NCI-H2107 treated with DMSO at 0.1 percent for 48 hours (cell line): ENCODE results near the gene KIZ.

Experiments used
- DNase-seq: peaks from one replicate; lab custom pipeline; 2025; ENCODE audit not compliant: unreplicated experiment; lab: John Stamatoyannopoulos, UW

KIZ gene

GRCh38 chr20:21173485-21173884 lies 47.6 kb downstream of the KIZ start:
- no peak for DNase-seq

GRCh38 chr20:21174516-21175239 lies 48.8 kb downstream of the KIZ start:
- no peak for DNase-seq

- DNase-seq, result no peak
These were observed 49.6 kb downstream of the KIZ start for GRCh38 chr20:21175433-21175832.

- no peak for DNase-seq
These were observed 51.9 kb downstream of the KIZ start for GRCh38 chr20:21177767-21178166.

- no peak for DNase-seq
These were observed 53.9 kb downstream of the KIZ start for GRCh38 chr20:21179757-21180156.

- DNase-seq, result no peak
These were observed 54.4 kb downstream of the KIZ start for GRCh38 chr20:21180248-21180647.

GRCh38 chr20:21181028-21181427 lies 55.1 kb downstream of the KIZ start:
- no peak for DNase-seq

GRCh38 chr20:21182832-21183563 lies 57.1 kb downstream of the KIZ start:
- no peak for DNase-seq

GRCh38 chr20:21183722-21184121 lies 57.8 kb downstream of the KIZ start:
- DNase-seq, result no peak

- DNase-seq, result no peak
These were observed 58.9 kb downstream of the KIZ start for GRCh38 chr20:21184819-21185218.

GRCh38 chr20:21185849-21186248 lies 60.0 kb downstream of the KIZ start:
- DNase-seq, result no peak

GRCh38 chr20:21189761-21190523 lies 64.1 kb downstream of the KIZ start:
- DNase-seq, result no peak

- DNase-seq, result no peak
These were observed 65.0 kb downstream of the KIZ start for GRCh38 chr20:21190869-21191268.

GRCh38 chr20:21191839-21192238 lies 66.0 kb downstream of the KIZ start:
- no peak for DNase-seq

GRCh38 chr20:21202259-21202658 lies 76.4 kb downstream of the KIZ start:
- DNase-seq, result no peak

- no peak for DNase-seq
These were observed 77.3 kb downstream of the KIZ start for GRCh38 chr20:21203088-21203656.

GRCh38 chr20:21206584-21206983 lies 80.7 kb downstream of the KIZ start:
- no peak for DNase-seq

- no peak for DNase-seq
These were observed 83.1 kb downstream of the KIZ start for GRCh38 chr20:21208999-21209398.

GRCh38 chr20:21209668-21210067 lies 83.8 kb downstream of the KIZ start:
- DNase-seq, result no peak

- DNase-seq, result no peak
These were observed 87.8 kb downstream of the KIZ start for GRCh38 chr20:21213691-21214090.

GRCh38 chr20:21214431-21214830 lies 88.5 kb downstream of the KIZ start:
- no peak for DNase-seq

GRCh38 chr20:21219686-21220085 lies 93.8 kb downstream of the KIZ start:
- DNase-seq, result no peak
